Activated CD8-positive, alpha-beta T cell treated with anti-CD3 and anti-CD28 coated beads, Interleukin-2, amount 10 ng/mL, durations not matched to agents 7 days and 5 days (primary cell): ENCODE results near the gene HSP90B1. TPM values are rescaled to one million over a fixed set of nuclear protein-coding genes. Genes with fewer than 3 reads are reported as not detected.

ENCODE experiments used
- ATAC-seq: fragments of 150-1000 bp; cut with Tn5 transposase; one replicate; pipeline ENCODE4 v1.10.0; 2021; ENCODE audit warnings: moderate library complexity
- CTCF ChIA-PET: fragments of 350-600 bp; sonication (Branson Sonifier 250); formaldehyde crosslinking; loops from one replicate; lab custom pipeline; 2021; ENCODE audit warnings: antibody characterized with exemption; lab: Charles Lee
- POLR2A ChIA-PET: fragments of 350-600 bp; sonication (Branson Sonifier 250); formaldehyde crosslinking; loops from one replicate; lab custom pipeline; 2021; ENCODE audit warnings: antibody characterized with exemption; lab: Charles Lee
- DNase-seq: peaks from one replicate; pipeline ENCODE4 v3.0.0-alpha.2; 2020
- H3K27ac Mint-ChIP-seq: one replicate; pipeline ENCODE4 v1.8.0; 2021; ENCODE audit warnings: mild to moderate bottlenecking, mixed read lengths
- H3K27me3 Mint-ChIP-seq: one replicate; pipeline ENCODE4 v1.8.0; 2021; ENCODE audit warnings: low read depth, mixed read lengths
- H3K36me3 Mint-ChIP-seq: one replicate; pipeline ENCODE4 v1.8.0; 2021; ENCODE audit warnings: low read depth, mixed read lengths
- H3K4me1 Mint-ChIP-seq: one replicate; pipeline ENCODE4 v1.8.0; 2021; ENCODE audit warnings: low read depth, mixed read lengths
- H3K4me3 Mint-ChIP-seq: one replicate; pipeline ENCODE4 v1.8.0; 2021; ENCODE audit warnings: mild to moderate bottlenecking, mixed read lengths
- H3K9me3 Mint-ChIP-seq: one replicate; pipeline ENCODE4 v1.8.0; 2022; ENCODE audit warnings: mixed read lengths; ENCODE audit not compliant: insufficient read depth
- total RNA-seq, 2 experiments: library from RNA; stranded (reverse); gene quantifications; one replicate each; pipeline ENCODE4 v1.2.3, GENCODE V29; 2021

Gene HSP90B1
- total RNA-seq, 2 experiments from 2014 or later, result 336 to 343 TPM

GRCh38 chr12:103969391-103969790, 39.2 kb downstream of the HSP90B1 start:
- DNase-seq (no peak), ATAC-seq (no peak)
- H3K27ac Mint-ChIP-seq, result no peak overlapping the region
- H3K9me3 Mint-ChIP-seq, result no peaks in the 10 kb centered on the region
- no peaks in the 10 kb centered on the region for H3K27me3 Mint-ChIP-seq
- ChIA-PET POLR2A (interaction anchor here (0.9 kb wide), 1 partner anchor 335 kb away, joined by 3 read pairs; no protein-coding TSS in a partner anchor), CTCF (interaction anchor here (1.2 kb wide), 2 partner anchors 23 to 140 kb away, joined by 3 read pairs; no protein-coding TSS in a partner anchor)
- peaks cover 47% of the 10 kb centered on the region for H3K4me1 Mint-ChIP-seq
- H3K36me3 Mint-ChIP-seq, result peaks cover 35% of the 10 kb centered on the region
- no peak overlapping the region for H3K4me3 Mint-ChIP-seq

GRCh38 chr12:103973909-103974308, 43.7 kb downstream of the HSP90B1 start:
- Mint-ChIP-seq H3K9me3 (no peaks in the 10 kb centered on the region), H3K36me3 (peaks cover 44% of the 10 kb centered on the region), H3K4me1 (peaks cover 31% of the 10 kb centered on the region), H3K27me3 (no peaks in the 10 kb centered on the region), H3K27ac (no peak overlapping the region), H3K4me3 (no peak overlapping the region)
- POLR2A ChIA-PET, result interaction anchor here (0.6 to 1.1 kb wide), 3 partner anchors 8 to 178 kb away, joined by 3 read pairs; partner anchors contain the start of genes HSP90B1 and TDG
- ATAC-seq, result no peak
- CTCF ChIA-PET, result interaction anchor here (1.1 to 1.6 kb wide), 2 partner anchors 72 to 96 kb away, joined by 3 read pairs; no protein-coding TSS in a partner anchor
- no peak for DNase-seq

DNA sequence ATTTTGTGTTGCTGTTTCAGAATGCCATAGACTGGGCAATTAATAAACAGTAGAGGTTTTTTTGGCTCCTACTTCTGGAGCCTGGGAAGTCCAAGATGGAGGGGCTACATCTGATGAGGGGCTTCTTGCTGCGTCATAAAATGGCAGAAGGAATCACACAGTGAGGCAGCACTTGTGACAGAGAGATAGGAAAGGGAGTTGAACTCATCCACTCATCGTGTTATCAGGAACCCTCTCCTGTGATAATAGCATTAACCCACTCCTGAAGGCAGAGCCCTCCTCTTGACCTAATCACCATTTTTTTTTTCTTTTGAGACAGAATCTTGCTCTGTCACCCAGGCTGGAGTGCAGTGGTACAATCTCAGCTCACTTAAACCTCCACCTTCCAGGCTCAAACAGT, 45.2 kb downstream of the HSP90B1 start:
- no peaks in the 10 kb centered on the region for H3K27me3 Mint-ChIP-seq
- H3K36me3 Mint-ChIP-seq, result peaks cover 49% of the 10 kb centered on the region
- POLR2A ChIA-PET, result interaction anchor here (1.2 kb wide), 1 partner anchor 10 kb away, joined by 3 read pairs; the partner anchor contains the start of gene TDG

DNA sequence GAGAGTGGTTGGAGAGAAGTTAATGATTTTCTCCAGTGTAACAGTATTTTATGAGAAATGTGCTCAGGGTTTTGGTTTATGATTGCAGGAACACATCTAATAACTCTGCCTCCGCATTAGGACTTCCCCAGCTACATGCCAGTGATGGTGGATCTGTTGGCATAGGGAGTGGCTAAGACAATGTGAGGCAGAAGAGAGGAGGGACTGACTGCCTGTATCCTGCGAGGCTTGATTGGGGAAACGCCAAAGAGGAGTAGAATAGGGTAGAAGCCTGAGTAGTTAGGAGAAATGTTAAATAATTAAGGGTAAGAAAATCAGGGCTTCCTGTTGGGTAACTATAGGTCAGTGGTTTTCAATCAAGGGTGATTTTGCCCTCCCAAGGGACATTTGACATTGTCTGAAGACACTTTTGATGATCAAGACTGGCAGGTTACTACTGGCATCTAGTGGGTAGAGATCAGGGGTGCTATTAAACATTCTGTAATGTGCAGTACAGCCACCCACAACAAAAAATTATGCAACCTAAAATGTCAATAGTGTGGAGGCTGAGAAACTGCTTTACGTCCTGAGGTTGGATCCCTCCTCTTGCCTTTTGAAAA, 48.3 kb downstream of the HSP90B1 start:
- DNase-seq, result no peak
- ChIA-PET CTCF (no interaction called here), POLR2A (no interaction called here)
- no peak for ATAC-seq
- Mint-ChIP-seq H3K4me1 (peaks cover 17% of the 10 kb centered on the region), H3K9me3 (no peaks in the 10 kb centered on the region), H3K27me3 (no peaks in the 10 kb centered on the region), H3K4me3 (no peak overlapping the region), H3K27ac (no peak overlapping the region), H3K36me3 (peaks cover 60% of the 10 kb centered on the region)

More for the DNA sequence above, 45.2 kb downstream of the HSP90B1 start:
- Mint-ChIP-seq H3K9me3 (no peaks in the 10 kb centered on the region), H3K4me1 (peaks cover 25% of the 10 kb centered on the region), H3K27ac (no peak overlapping the region), H3K4me3 (no peak overlapping the region)
- CTCF ChIA-PET, result no interaction called here
- DNase-seq (no peak), ATAC-seq (no peak)

- Mint-ChIP-seq H3K27me3 (no peaks in the 10 kb centered on the region), H3K27ac (no peak overlapping the region), H3K36me3 (peaks cover 36% of the 10 kb centered on the region), H3K4me3 (no peak overlapping the region), H3K4me1 (no peaks in the 10 kb centered on the region), H3K9me3 (no peaks in the 10 kb centered on the region)
- ChIA-PET CTCF (interaction anchor here (0.6 kb wide), 1 partner anchor 35 kb away, joined by 3 read pairs; no protein-coding TSS in a partner anchor), POLR2A (no interaction called here)
- DNase-seq, result no peak
- ATAC-seq, result no peak
These were observed 56.6 kb downstream of the HSP90B1 start for GRCh38 chr12:103986829-103987228.

GRCh38 chr12:103994235-103994634, 64.0 kb downstream of the HSP90B1 start:
- ATAC-seq (no peak), DNase-seq (no peak)
- H3K4me1 Mint-ChIP-seq, result no peaks in the 10 kb centered on the region
- peaks cover 26% of the 10 kb centered on the region for H3K27me3 Mint-ChIP-seq
- no peak overlapping the region for H3K4me3 Mint-ChIP-seq
- ChIA-PET CTCF (no interaction called here), POLR2A (no interaction called here)
- no peak overlapping the region for H3K27ac Mint-ChIP-seq
- peaks cover 4% of the 10 kb centered on the region for H3K36me3 Mint-ChIP-seq
- H3K9me3 Mint-ChIP-seq, result no peaks in the 10 kb centered on the region

DNA sequence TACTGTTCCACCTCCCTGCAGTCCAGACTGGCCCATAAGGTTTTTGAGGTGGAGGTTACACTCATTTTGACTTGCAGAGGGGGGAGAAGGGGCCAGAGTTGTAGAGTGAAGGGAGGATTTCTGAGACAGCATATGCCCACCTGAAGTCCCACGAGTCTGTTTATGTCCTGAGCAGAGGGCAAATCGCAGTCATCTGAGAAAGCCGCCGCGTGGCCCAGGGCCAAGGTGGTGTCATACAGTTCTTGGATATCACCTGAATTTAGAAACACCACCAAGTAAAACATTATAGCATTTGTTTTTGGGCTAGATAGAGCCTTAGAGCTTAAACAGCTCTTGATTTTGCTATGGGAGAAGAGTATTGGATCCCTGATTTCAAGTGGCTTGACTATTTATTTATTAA, 66.4 kb downstream of the HSP90B1 start:
- no peaks in the 10 kb centered on the region for H3K4me1 Mint-ChIP-seq
- CTCF ChIA-PET, result interaction anchor here (3.4 kb wide), 1 partner anchor 112 kb away, joined by 14 read pairs; no protein-coding TSS in a partner anchor
- no peak for DNase-seq
- H3K4me3 Mint-ChIP-seq, result no peak overlapping the region
- POLR2A ChIA-PET, result no interaction called here
- no peaks in the 10 kb centered on the region for H3K36me3 Mint-ChIP-seq
- H3K27me3 Mint-ChIP-seq, result peaks cover 40% of the 10 kb centered on the region
- ATAC-seq, result no peak
- H3K9me3 Mint-ChIP-seq, result no peaks in the 10 kb centered on the region
- H3K27ac Mint-ChIP-seq, result no peak overlapping the region

GRCh38 chr12:103997286-103997900, 67.2 kb downstream of the HSP90B1 start:
- Mint-ChIP-seq H3K4me1 (no peaks in the 10 kb centered on the region), H3K36me3 (no peaks in the 10 kb centered on the region), H3K27me3 (peaks cover 40% of the 10 kb centered on the region), H3K9me3 (no peaks in the 10 kb centered on the region), H3K27ac (no peak overlapping the region), H3K4me3 (no peak overlapping the region)
- no peak for ATAC-seq
- CTCF ChIA-PET, result interaction anchor here (0.7 to 3.4 kb wide), 2 partner anchors 112 to 119 kb away, joined by 3 to 14 read pairs; no protein-coding TSS in a partner anchor
- POLR2A ChIA-PET, result no interaction called here
- no peak for DNase-seq

Other genes starting within 250 kb of the HSP90B1 start
- 1 to 10 TPM; 3.1 to 3.3 TPM for gene NT5DC3, start 89.2 kb upstream of the HSP90B1 start, total RNA-seq
- 10 to 100 TPM; 33.5 to 37.7 TPM for gene TDG, start 35.5 kb downstream of the HSP90B1 start, total RNA-seq
- gene GLT8D2, start 119.8 kb downstream of the HSP90B1 start, total RNA-seq, result not detected
- 10 to 100 TPM; 12.0 to 15.3 TPM for gene HCFC2, start 134.1 kb downstream of the HSP90B1 start, total RNA-seq
- gene NFYB, start 207.8 kb downstream of the HSP90B1 start, total RNA-seq, result 10 to 100 TPM; 25.4 to 29.8 TPM